Nephron (organoid): ENCODE data around the gene SDC1.

ENCODE experiments used
- H3K27ac Mint-ChIP-seq, 3 experiments: 2 replicates each; pipeline ENCODE4 v1.8.0; 2020; ENCODE audit warnings: mixed read lengths in 3 of 3, mild to moderate bottlenecking in 2 of 3, moderate library complexity in 1 of 3
- H3K27me3 Mint-ChIP-seq: 2 replicates; pipeline ENCODE4 v1.8.0; 2021; ENCODE audit warnings: low read depth, mild to moderate bottlenecking, moderate library complexity, mixed read lengths
- H3K36me3 Mint-ChIP-seq: 2 replicates; pipeline ENCODE4 v1.8.0; 2020; ENCODE audit warnings: low read depth, mixed read lengths
- H3K4me1 Mint-ChIP-seq: 2 replicates; pipeline ENCODE4 v1.8.0; 2020; ENCODE audit warnings: mixed read lengths
- H3K4me3 Mint-ChIP-seq, 3 experiments: 2 replicates each; pipeline ENCODE4 v1.8.0; 2020; ENCODE audit warnings: mild to moderate bottlenecking in 3 of 3, mixed read lengths in 3 of 3, moderate library complexity in 2 of 3
- H3K9me3 Mint-ChIP-seq: 2 replicates; pipeline ENCODE4 v1.8.0; 2020; ENCODE audit warnings: mixed read lengths
- CTCF ChIP-seq, 3 experiments: fragments of 200-600 bp; sonication (generic); IDR thresholded peaks; one replicate each; pipeline ENCODE4 v1.5.0; 2021; ENCODE audit warnings: antibody characterized with exemption in 3 of 3; ENCODE audit not compliant: unreplicated experiment in 3 of 3

The SDC1 gene

GRCh38 chr2:20190876-20191713, 33.8 kb downstream of the SDC1 start:
- Mint-ChIP-seq H3K27me3 (peaks cover 12% of the 10 kb centered on the region), H3K4me3 (no peak overlapping the region), H3K9me3 (no peaks in the 10 kb centered on the region), H3K4me1 (peaks cover 40% of the 10 kb centered on the region), H3K27ac (peak overlapping the region; percentile 55 to 77 (median 61)), H3K36me3 (no peaks in the 10 kb centered on the region)
- TF ChIP-seq CTCF (IDR thresholded peaks at IDR 0.05; ENCODE audit: unreplicated experiment in 3 of 3), result no peak

- Mint-ChIP-seq H3K27me3 (peaks cover 12% of the 10 kb centered on the region), H3K27ac (peak overlapping the region in 2 of 3 experiments; percentile 23 to 77), H3K9me3 (no peaks in the 10 kb centered on the region), H3K4me3 (no peak overlapping the region), H3K4me1 (peaks cover 32% of the 10 kb centered on the region), H3K36me3 (no peaks in the 10 kb centered on the region)
- no peak for TF ChIP-seq CTCF (IDR thresholded peaks at IDR 0.05; ENCODE audit: unreplicated experiment in 3 of 3)
Observed at GRCh38 chr2:20190170-20190569, 34.8 kb downstream of the SDC1 start.

GRCh38 chr2:20189299-20189931, 35.5 kb downstream of the SDC1 start:
- Mint-ChIP-seq H3K9me3 (no peaks in the 10 kb centered on the region), H3K27ac (peak overlapping the region; percentile 67 to 89 (median 88)), H3K4me3 (peak overlapping the region in 1 of 3 experiments; percentile 20), H3K4me1 (peaks cover 26% of the 10 kb centered on the region), H3K36me3 (no peaks in the 10 kb centered on the region), H3K27me3 (peaks cover 7% of the 10 kb centered on the region)
- no peak for TF ChIP-seq CTCF (IDR thresholded peaks at IDR 0.05; ENCODE audit: unreplicated experiment in 3 of 3)

- Mint-ChIP-seq H3K27ac (peak overlapping the region; percentile 67 to 89 (median 88)), H3K36me3 (no peaks in the 10 kb centered on the region), H3K4me3 (peak overlapping the region in 1 of 3 experiments; percentile 5), H3K9me3 (no peaks in the 10 kb centered on the region), H3K27me3 (peaks cover 7% of the 10 kb centered on the region), H3K4me1 (peaks cover 22% of the 10 kb centered on the region)
- no peak for TF ChIP-seq CTCF (IDR thresholded peaks at IDR 0.05; ENCODE audit: unreplicated experiment in 3 of 3)
Observed at GRCh38 chr2:20188851-20189250, 36.1 kb downstream of the SDC1 start.

- Mint-ChIP-seq H3K4me3 (peak overlapping the region in 1 of 3 experiments; percentile 5), H3K4me1 (peaks cover 27% of the 10 kb centered on the region)
Observed at GRCh38 chr2:20188201-20188600, 36.7 kb downstream of the SDC1 start.

More at GRCh38 chr2:20188201-20188600, 36.7 kb downstream of the SDC1 start:
- Mint-ChIP-seq H3K36me3 (no peaks in the 10 kb centered on the region), H3K27me3 (peaks cover 9% of the 10 kb centered on the region), H3K27ac (peak overlapping the region; percentile 67 to 89 (median 88)), H3K9me3 (no peaks in the 10 kb centered on the region)
- TF ChIP-seq CTCF (IDR thresholded peaks at IDR 0.05; ENCODE audit: unreplicated experiment in 3 of 3), result no peak
